HepG2 (cell line): ENCODE data around the gene HNF1B. TPM values are rescaled to one million over a fixed set of nuclear protein-coding genes. Genes with fewer than 3 reads are reported as not detected.

Experiments used
- ATF4 ChIP-seq, 2 experiments: fragments of 450-650 bp in 1 of 2; sonication (generic) in 1 of 2; formaldehyde crosslinking; IDR thresholded peaks; 2 replicates each; pipeline versions ENCODE4 v1.5.0 to v1.8.0; 2020 to 2022; ENCODE audit warnings: mild to moderate bottlenecking in 1 of 2, missing genetic modification reagents in 1 of 2
- CBX5 ChIP-seq: sonication (generic); formaldehyde crosslinking; IDR thresholded peaks from 2 replicates; pipeline ENCODE4 v1.4.0; 2020; ENCODE audit warnings: missing genetic modification reagents, borderline replicate concordance
- CEBPG ChIP-seq: IDR thresholded peaks from 2 replicates; pipeline ENCODE4 v1.6.1; 2016
- CREB1 ChIP-seq, 2 experiments: fragments of 450-650 bp in 1 of 2; IDR thresholded peaks; 2 replicates each; pipeline ENCODE4 v1.6.1; 2016 to 2017; ENCODE audit warnings: control low read depth in 1 of 2, mild to moderate bottlenecking in 1 of 2, missing compliant biosample characterization in 1 of 2, missing genetic modification characterization in 1 of 2
- EP300 ChIP-seq, 3 experiments: sonication (generic) in 1 of 3; formaldehyde crosslinking in 1 of 3; IDR thresholded peaks; 2 replicates each; pipeline versions ENCODE4 v1.5.1 to v1.6.1; 2011 to 2020; ENCODE audit warnings: low read depth in 2 of 3, low read length in 2 of 3, borderline replicate concordance in 1 of 3, improper control_type of control experiment in 1 of 3, mild to moderate bottlenecking in 1 of 3, missing genetic modification reagents in 1 of 3, moderate library complexity in 1 of 3
- FOSL2 ChIP-seq: sonication (generic); formaldehyde crosslinking; IDR thresholded peaks from 2 replicates; pipeline ENCODE4 v1.4.0; 2020; ENCODE audit warnings: missing genetic modification reagents
- FOXP1 ChIP-seq, 2 experiments: fragments of 450-650 bp in 1 of 2; IDR thresholded peaks; 2 replicates each; pipeline ENCODE4 v1.6.1; 2017 to 2018; ENCODE audit warnings: antibody characterized with exemption in 1 of 2
- GATAD2A ChIP-seq: IDR thresholded peaks from 2 replicates; pipeline ENCODE4 v1.6.1; 2016
- HNRNPL ChIP-seq: fragments of 200-400 bp; formaldehyde crosslinking; IDR thresholded peaks from 2 replicates; pipeline ENCODE4 v1.6.1; 2017; ENCODE audit warnings: mild to moderate bottlenecking, low read depth, low read length
- LCORL ChIP-seq, 2 experiments: fragments of 450-650 bp in 1 of 2; sonication (generic) in 1 of 2; formaldehyde crosslinking in 1 of 2; IDR thresholded peaks; 2 replicates each; pipeline versions ENCODE4 v1.5.0 to v1.6.1; 2017 to 2020; ENCODE audit warnings: antibody characterized with exemption in 1 of 2, missing genetic modification reagents in 1 of 2
- PHF21A ChIP-seq: sonication (generic); formaldehyde crosslinking; IDR thresholded peaks from 2 replicates; pipeline ENCODE4 v1.5.0; 2020; ENCODE audit warnings: mild to moderate bottlenecking, missing genetic modification reagents
- POGK ChIP-seq: sonication (generic); formaldehyde crosslinking; conservative IDR thresholded peaks from 2 replicates; pipeline ENCODE4 v1.8.0; 2022; ENCODE audit warnings: mild to moderate bottlenecking, moderate library complexity, missing genetic modification reagents
- SOX5 ChIP-seq: IDR thresholded peaks from 2 replicates; pipeline ENCODE4 v1.6.1; 2016; ENCODE audit warnings: borderline replicate concordance
- polyA plus RNA-seq, 8 experiments: library from polyadenylated mRNA; depleted of rRNA in 3 of 8; stranded (reverse) in 7 of 8; unstranded in 1 of 8; fragments of >200 nt; fragmentation: Illumina TruSeq in 4 of 8; extraction: Trizol in 4 of 8; gene quantifications; 2 replicates each; pipeline versions ENCODE4 v1.2.1 to v1.2.3, GENCODE V29; 2011 to 2016; ENCODE audit warnings: low read depth in 4 of 8, missing spikeins in 1 of 8, mixed read lengths in 1 of 8; ENCODE audit not compliant: insufficient read depth in 1 of 8
- total RNA-seq, 5 experiments: library from RNA; depleted of rRNA; stranded (reverse); fragments of >200 nt; fragmentation: Illumina TruSeq; extraction: Trizol; gene quantifications; 2 replicates each; pipeline ENCODE4 v1.2.3, GENCODE V29; 2016; ENCODE audit warnings: low read depth in 1 of 5
- TF ChIP-seq, protein P1 (sequence below): IDR thresholded peaks from 2 replicates; pipeline ENCODE4 v1.6.1; 2016; ENCODE audit warnings: mild to moderate bottlenecking
- TF ChIP-seq, protein P2 (sequence below): sonication (generic); formaldehyde crosslinking; IDR thresholded peaks from 2 replicates; pipeline ENCODE4 v1.8.0; 2022; ENCODE audit warnings: mild to moderate bottlenecking, missing genetic modification reagents

Gene HNF1B
- total and polyA plus RNA-seq, 2 of the 13 experiments (the other 11 are each of a cell fraction or from before 2014, with no cell fraction given), result 1.9 to 5.3 TPM

DNA sequence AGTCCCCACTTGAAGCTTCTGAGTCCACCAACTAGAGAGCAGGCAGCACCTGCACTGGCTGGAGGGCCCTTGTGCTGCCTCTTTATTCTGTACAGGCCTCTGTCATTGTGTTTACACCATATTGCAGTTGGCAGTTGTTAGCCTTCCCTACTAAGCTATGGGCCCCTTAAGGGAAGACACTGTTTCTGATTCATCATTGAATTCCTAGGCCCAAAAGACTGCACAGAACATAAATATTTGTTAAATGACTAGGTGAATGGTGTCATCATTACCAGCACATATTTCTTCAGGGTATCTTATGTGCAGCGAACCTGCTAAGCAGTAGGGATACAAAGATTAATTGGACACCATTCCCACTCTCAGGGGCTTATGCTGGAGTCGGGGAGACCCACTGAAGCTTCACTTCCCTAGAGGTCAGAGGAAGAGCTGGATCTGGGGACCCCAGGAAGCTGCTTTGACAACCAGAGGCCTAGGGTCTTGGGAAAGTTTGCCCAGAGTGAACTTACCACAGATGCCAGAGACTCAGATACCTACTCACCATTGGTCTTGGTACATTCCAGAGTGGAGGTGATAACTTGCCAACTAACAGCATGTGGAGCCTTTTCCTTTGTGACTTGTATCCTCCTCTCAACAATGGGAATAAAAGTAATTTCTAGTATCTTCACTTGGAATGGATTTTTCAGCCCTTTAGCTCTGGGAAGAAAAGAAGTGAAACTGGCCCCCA lies 72.9 kb downstream of the HNF1B start (continued):
- TF ChIP-seq, protein P1, sequence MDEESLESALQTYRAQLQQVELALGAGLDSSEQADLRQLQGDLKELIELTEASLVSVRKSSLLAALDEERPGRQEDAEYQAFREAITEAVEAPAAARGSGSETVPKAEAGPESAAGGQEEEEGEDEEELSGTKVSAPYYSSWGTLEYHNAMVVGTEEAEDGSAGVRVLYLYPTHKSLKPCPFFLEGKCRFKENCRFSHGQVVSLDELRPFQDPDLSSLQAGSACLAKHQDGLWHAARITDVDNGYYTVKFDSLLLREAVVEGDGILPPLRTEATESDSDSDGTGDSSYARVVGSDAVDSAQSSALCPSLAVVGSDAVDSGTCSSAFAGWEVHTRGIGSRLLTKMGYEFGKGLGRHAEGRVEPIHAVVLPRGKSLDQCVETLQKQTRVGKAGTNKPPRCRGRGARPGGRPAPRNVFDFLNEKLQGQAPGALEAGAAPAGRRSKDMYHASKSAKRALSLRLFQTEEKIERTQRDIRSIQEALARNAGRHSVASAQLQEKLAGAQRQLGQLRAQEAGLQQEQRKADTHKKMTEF (CRISPR knock-in tag), result no peak
- TF ChIP-seq CREB1 (IDR thresholded peaks at IDR 0.05), result no peak
- TF ChIP-seq CREB1 (CRISPR knock-in tag; IDR thresholded peaks at IDR 0.05), result 0 out of 2 replicates have a peak, but pooled peaks have one; percentile 26
- TF ChIP-seq, protein P2, sequence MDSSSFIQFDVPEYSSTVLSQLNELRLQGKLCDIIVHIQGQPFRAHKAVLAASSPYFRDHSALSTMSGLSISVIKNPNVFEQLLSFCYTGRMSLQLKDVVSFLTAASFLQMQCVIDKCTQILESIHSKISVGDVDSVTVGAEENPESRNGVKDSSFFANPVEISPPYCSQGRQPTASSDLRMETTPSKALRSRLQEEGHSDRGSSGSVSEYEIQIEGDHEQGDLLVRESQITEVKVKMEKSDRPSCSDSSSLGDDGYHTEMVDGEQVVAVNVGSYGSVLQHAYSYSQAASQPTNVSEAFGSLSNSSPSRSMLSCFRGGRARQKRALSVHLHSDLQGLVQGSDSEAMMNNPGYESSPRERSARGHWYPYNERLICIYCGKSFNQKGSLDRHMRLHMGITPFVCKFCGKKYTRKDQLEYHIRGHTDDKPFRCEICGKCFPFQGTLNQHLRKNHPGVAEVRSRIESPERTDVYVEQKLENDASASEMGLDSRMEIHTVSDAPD (CRISPR knock-in tag), result no peak
- peak; percentile 51; the same call in 1 of the 2 replicates for TF ChIP-seq GATAD2A (CRISPR knock-in tag)
- TF ChIP-seq CBX5, result no peak
- no peak for TF ChIP-seq FOXP1 (IDR thresholded peaks at IDR 0.05)
- TF ChIP-seq FOXP1 (CRISPR knock-in tag; IDR thresholded peaks at IDR 0.05), result peak; percentile 42; the same call in 1 of the 2 replicates
- TF ChIP-seq SOX5, result 0 out of 2 replicates have a peak, but pooled peaks have one; percentile 19
- TF ChIP-seq HNRNPL, result no peak
- TF ChIP-seq ATF4 (CRISPR knock-in tag; IDR thresholded peaks at IDR 0.05), result peak in 1 of 2 experiments; percentile 69; a peak in 2 of 4 replicates
- TF ChIP-seq EP300 (IDR thresholded peaks at IDR 0.05; ENCODE audit: low read depth in 2 of 2, low read length in 2 of 2), result peak in 1 of 2 experiments; percentile 29; a peak in 2 of 4 replicates
- no peak for TF ChIP-seq EP300 (CRISPR knock-in tag; IDR thresholded peaks at IDR 0.05; ENCODE audit: borderline replicate concordance)
- TF ChIP-seq LCORL (IDR thresholded peaks at IDR 0.05), result no peak
- 0 out of 2 replicates have a peak, but pooled peaks have one; percentile 45 for TF ChIP-seq LCORL (CRISPR knock-in tag; IDR thresholded peaks at IDR 0.05)
- no peak for TF ChIP-seq POGK (CRISPR knock-in tag)
- TF ChIP-seq FOSL2, result peak; percentile 79
- TF ChIP-seq CEBPG (CRISPR knock-in tag), result no peak
- peak; percentile 19; the same call in 1 of the 2 replicates for TF ChIP-seq PHF21A (CRISPR knock-in tag)
- TF ChIP-seq, all 625 proteins: peak for 15
